ENCODE measurements around the gene SLC39A3.

Gene SLC39A3

DNA sequence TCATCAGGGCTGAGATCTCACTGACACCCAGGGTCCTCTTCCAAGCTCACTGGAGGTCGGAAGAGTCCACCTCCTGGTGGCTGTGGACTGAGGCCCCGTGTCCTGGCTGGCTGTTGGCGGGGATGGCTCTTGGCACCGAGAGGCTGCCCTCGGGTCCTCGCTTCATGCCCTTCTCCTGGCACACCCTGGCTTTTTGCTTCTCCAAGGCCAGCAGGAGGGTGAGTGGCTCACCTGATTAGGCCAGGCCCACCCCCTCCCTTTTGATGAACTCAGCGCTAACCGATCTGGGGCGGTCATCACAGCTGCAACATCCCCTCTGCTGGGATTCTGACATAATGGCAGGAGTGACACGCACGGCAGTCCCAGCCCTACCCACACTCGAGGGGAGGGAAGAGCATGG, 4.4 kb downstream of the SLC39A3 start:
- DNase-seq (ENCODE audit: low spot score), result no peak
- no peak for TF ChIP-seq CTCF (IDR thresholded peaks at IDR 0.05; ENCODE audit: borderline replicate concordance, control extremely low read depth, extremely low read depth, insufficient read depth, missing control alignments)
- in situ Hi-C loops (cut with MboI; ENCODE audit: low sequenced_read_pairs, unreplicated experiment), result no loop called here

GRCh38 chr19:2734589-2735288, 5.1 kb downstream of the SLC39A3 start:
- no peak for DNase-seq (ENCODE audit: low spot score)
- in situ Hi-C loops (cut with MboI; ENCODE audit: low sequenced_read_pairs, unreplicated experiment), result no loop called here

DNA sequence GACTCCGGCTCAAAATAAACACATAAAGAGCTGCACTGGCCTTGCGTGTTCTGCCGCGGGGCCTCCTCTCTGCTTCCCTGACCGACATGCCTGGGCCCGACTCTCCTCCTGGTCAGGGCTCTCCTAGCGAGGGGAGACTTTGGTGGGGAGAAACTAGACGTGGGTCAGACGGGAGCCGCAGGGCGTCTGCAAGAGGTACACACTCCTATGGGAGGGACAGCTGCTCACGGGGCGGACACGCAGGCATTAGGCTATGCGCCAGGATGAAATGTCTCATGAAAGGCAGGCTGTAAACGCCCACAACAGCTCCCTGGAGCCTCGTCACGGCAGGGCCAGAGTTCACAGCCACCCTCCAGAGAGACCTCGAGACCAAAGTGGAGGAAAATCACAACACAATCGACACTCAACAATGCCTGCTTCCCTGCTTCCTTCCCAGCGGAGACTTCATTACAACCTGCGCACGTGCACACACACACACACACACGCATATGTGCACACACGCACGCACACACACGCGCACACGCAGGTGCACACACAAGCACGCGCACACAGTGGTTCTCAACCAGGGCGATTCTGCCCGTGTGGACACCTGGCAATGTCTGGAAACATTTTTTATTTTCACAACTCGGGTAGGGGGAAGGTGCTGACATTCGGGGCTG, 5.8 kb downstream of the SLC39A3 start:
- no peak for DNase-seq (ENCODE audit: low spot score)
- in situ Hi-C loops (cut with MboI; ENCODE audit: low sequenced_read_pairs, unreplicated experiment), result no loop called here
- TF ChIP-seq CTCF (IDR thresholded peaks at IDR 0.05; ENCODE audit: borderline replicate concordance, control extremely low read depth, extremely low read depth, insufficient read depth, missing control alignments), result no peak

More at GRCh38 chr19:2734589-2735288, 5.1 kb downstream of the SLC39A3 start:
- TF ChIP-seq CTCF (IDR thresholded peaks at IDR 0.05; ENCODE audit: borderline replicate concordance, control extremely low read depth, extremely low read depth, insufficient read depth, missing control alignments), result no peak

- TF ChIP-seq CTCF (IDR thresholded peaks at IDR 0.05; ENCODE audit: borderline replicate concordance, control extremely low read depth, extremely low read depth, insufficient read depth, missing control alignments), result no peak
- DNase-seq (ENCODE audit: low spot score), result no peak
- in situ Hi-C loops (cut with MboI; ENCODE audit: low sequenced_read_pairs, unreplicated experiment), result no loop called here
Observed at GRCh38 chr19:2732883-2733282, 6.9 kb downstream of the SLC39A3 start.

- no peak for TF ChIP-seq CTCF (IDR thresholded peaks at IDR 0.05; ENCODE audit: borderline replicate concordance, control extremely low read depth, extremely low read depth, insufficient read depth, missing control alignments)
- in situ Hi-C loops (cut with MboI; ENCODE audit: low sequenced_read_pairs, unreplicated experiment), result no loop called here
- no peak for DNase-seq (ENCODE audit: low spot score)
Observed at GRCh38 chr19:2732157-2732725, 7.6 kb downstream of the SLC39A3 start.

GRCh38 chr19:2731181-2731995, 8.4 kb downstream of the SLC39A3 start:
- no peak for TF ChIP-seq CTCF (IDR thresholded peaks at IDR 0.05; ENCODE audit: borderline replicate concordance, control extremely low read depth, extremely low read depth, insufficient read depth, missing control alignments)
- no peak for DNase-seq (ENCODE audit: low spot score)
- in situ Hi-C loops (cut with MboI; ENCODE audit: low sequenced_read_pairs, unreplicated experiment), result no loop called here
